ENCODE measurements around the gene COL4A1. TPM values are rescaled to one million over a fixed set of nuclear protein-coding genes. Genes with fewer than 3 reads are reported as not detected.

COL4A1 gene
- polyA plus RNA-seq, 2 of the 4 experiments (the other 2 are of a cell fraction) = 23.8 to 71.3 TPM

DNA sequence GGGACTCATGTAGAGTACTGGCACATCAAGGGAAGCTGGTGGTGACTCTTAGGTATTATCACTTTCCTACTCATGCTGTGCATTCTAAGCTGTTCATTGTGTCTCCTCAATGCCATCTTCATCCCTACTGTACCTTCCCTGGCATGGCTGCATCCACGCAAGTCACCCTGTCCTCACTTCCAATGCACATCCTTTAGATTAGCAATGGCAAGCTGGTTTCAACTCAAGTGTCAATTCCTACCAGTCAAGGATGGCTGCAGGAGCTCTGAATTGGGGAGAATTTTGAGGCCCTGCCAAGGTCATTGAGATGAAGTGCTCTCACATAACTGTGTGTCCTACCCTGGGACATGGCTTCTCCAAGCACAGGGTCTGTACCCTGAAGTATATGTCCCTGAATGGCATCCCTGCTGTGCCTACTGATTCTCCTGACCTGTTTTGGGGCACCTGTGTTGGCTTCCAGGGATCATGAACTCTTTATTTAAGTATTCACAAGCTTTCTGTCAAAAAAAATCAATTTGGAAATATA lies 24.6 kb downstream of the COL4A1 start (continued):
- TF ChIP-seq, protein P1, sequence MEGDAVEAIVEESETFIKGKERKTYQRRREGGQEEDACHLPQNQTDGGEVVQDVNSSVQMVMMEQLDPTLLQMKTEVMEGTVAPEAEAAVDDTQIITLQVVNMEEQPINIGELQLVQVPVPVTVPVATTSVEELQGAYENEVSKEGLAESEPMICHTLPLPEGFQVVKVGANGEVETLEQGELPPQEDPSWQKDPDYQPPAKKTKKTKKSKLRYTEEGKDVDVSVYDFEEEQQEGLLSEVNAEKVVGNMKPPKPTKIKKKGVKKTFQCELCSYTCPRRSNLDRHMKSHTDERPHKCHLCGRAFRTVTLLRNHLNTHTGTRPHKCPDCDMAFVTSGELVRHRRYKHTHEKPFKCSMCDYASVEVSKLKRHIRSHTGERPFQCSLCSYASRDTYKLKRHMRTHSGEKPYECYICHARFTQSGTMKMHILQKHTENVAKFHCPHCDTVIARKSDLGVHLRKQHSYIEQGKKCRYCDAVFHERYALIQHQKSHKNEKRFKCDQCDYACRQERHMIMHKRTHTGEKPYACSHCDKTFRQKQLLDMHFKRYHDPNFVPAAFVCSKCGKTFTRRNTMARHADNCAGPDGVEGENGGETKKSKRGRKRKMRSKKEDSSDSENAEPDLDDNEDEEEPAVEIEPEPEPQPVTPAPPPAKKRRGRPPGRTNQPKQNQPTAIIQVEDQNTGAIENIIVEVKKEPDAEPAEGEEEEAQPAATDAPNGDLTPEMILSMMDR (IDR thresholded peaks at IDR 0.05) = no peak

DNA sequence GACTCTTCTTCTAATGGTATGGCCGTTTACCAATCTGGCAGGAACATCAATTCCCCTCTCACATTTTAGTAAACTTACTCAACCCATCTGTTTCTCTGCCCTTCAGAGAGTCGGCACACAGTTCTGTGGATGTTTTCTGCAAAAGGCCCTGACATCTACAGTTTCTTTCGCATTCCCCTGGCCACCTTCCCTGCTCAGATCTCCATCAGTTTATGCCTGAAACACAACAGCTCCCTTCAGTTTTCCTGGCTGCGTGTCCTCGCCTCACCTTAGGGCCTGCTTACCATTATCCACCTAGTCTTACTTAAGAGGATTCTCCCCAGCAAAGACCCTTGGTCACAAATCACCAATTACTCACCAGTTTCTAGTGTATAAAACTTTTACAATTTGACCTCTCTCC lies 25.2 kb downstream of the COL4A1 start:
- Histone ChIP-seq H3K9me3 (no peaks in the 10 kb centered on the region), H3K27ac (no peak overlapping the region), H3K4me3 (no peak overlapping the region), H3K4me2 (no peak overlapping the region), H3K4me1 (peaks cover 11% of the 10 kb centered on the region; the same call in 2 of the 3 replicates)
- CTCF ChIA-PET = no interaction called here
- 86% methylated on average over 5 of the region's 5 CpGs for WGBS (ENCODE audit: missing lambda C conversion rate)
- DNase-seq (ENCODE audit: low read depth in 1 of 2, low spot score in 1 of 2) = no peak
- no peak for FAIRE-seq
- no peak for ATAC-seq
- POLR2A ChIA-PET = no interaction called here
- TF ChIP-seq, protein P2, sequence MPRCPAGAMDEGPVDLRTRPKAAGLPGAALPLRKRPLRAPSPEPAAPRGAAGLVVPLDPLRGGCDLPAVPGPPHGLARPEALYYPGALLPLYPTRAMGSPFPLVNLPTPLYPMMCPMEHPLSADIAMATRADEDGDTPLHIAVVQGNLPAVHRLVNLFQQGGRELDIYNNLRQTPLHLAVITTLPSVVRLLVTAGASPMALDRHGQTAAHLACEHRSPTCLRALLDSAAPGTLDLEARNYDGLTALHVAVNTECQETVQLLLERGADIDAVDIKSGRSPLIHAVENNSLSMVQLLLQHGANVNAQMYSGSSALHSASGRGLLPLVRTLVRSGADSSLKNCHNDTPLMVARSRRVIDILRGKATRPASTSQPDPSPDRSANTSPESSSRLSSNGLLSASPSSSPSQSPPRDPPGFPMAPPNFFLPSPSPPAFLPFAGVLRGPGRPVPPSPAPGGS (IDR thresholded peaks at IDR 0.05) = no peak

DNA sequence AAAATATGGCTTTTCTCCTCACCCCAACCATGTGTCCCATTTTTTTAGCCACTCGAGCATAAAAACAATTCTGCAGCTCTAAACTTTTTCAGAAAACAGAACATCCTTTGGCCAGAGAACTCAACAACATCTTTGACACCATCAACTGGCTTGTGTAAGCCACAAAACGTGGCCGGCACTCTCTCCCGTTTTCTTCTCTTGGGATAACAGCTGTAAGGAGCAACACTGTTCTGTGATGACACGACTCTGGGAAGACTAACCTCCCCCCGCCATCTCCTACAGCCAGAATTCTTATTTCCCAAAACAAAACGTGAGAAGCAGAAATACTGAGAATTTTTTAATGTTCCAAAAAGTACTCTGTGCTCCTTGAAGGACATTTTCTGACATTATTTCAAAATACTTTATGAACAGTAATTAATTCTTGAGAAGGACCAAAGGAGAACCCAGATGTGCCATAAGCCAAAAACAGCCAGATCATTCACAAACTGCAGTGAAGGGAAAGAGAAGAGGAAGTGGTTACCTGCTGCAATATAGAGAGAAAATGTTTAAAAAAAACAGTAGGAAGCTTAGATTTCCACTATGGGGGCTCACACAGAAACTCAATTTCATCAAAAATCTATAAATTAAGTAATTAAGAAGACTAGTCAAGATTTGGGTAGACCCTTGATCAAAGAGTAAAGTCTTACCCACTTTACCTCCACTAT lies 25.8 kb downstream of the COL4A1 start:
- Histone ChIP-seq H3K27ac (no peak overlapping the region), H3K9me3 (no peaks in the 10 kb centered on the region), H3K4me1 (peaks cover 11% of the 10 kb centered on the region; the same call in 2 of the 3 replicates), H3K4me2 (no peak overlapping the region), H3K4me3 (no peak overlapping the region)
- ChIA-PET CTCF (no interaction called here), POLR2A (no interaction called here)
- no peak for ATAC-seq
- 76% methylated on average over 6 of the region's 7 CpGs for WGBS (ENCODE audit: missing lambda C conversion rate)
- DNase-seq (ENCODE audit: low read depth in 1 of 2, low spot score in 1 of 2) = no peak
- FAIRE-seq = no peak
- no peak for TF ChIP-seq PHF8 (IDR thresholded peaks at IDR 0.05; ENCODE audit: borderline replicate concordance, low read depth)
- no peak for TF ChIP-seq NR3C1 (IDR thresholded peaks at IDR 0.05)
- no peak for TF ChIP-seq TP53 (CRISPR knock-in tag; IDR thresholded peaks at IDR 0.05)
- no peak for TF ChIP-seq CBX2 (IDR thresholded peaks at IDR 0.05; ENCODE audit: borderline replicate concordance, low read depth)
- TF ChIP-seq HOXB5 (CRISPR knock-in tag; IDR thresholded peaks at IDR 0.05) = no peak
- no peak for TF ChIP-seq EP300 (IDR thresholded peaks at IDR 0.05)
- TF ChIP-seq SREBF2 (IDR thresholded peaks at IDR 0.05) = no peak
- TF ChIP-seq, protein P2 (IDR thresholded peaks at IDR 0.05) = no peak
- TF ChIP-seq JUNB (IDR thresholded peaks at IDR 0.05) = no peak
- TF ChIP-seq, protein P3, sequence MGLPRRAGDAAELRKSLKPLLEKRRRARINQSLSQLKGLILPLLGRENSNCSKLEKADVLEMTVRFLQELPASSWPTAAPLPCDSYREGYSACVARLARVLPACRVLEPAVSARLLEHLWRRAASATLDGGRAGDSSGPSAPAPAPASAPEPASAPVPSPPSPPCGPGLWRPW (IDR thresholded peaks at IDR 0.05) = no peak
- TF ChIP-seq RAD21 (conservative IDR thresholded peaks at IDR 0.05 in 1 of 2, IDR thresholded peaks at IDR 0.05 in 1 of 2) = no peak
- no peak for TF ChIP-seq CHD4 (IDR thresholded peaks at IDR 0.05; ENCODE audit: borderline replicate concordance)
- TF ChIP-seq, protein P4, sequence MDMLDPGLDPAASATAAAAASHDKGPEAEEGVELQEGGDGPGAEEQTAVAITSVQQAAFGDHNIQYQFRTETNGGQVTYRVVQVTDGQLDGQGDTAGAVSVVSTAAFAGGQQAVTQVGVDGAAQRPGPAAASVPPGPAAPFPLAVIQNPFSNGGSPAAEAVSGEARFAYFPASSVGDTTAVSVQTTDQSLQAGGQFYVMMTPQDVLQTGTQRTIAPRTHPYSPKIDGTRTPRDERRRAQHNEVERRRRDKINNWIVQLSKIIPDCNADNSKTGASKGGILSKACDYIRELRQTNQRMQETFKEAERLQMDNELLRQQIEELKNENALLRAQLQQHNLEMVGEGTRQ (IDR thresholded peaks at IDR 0.05) = no peak
- TF ChIP-seq, protein P5, sequence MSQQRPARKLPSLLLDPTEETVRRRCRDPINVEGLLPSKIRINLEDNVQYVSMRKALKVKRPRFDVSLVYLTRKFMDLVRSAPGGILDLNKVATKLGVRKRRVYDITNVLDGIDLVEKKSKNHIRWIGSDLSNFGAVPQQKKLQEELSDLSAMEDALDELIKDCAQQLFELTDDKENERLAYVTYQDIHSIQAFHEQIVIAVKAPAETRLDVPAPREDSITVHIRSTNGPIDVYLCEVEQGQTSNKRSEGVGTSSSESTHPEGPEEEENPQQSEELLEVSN (IDR thresholded peaks at IDR 0.05; ENCODE audit: borderline replicate concordance, low read depth) = no peak
- TF ChIP-seq POLR2A (IDR thresholded peaks at IDR 0.05; ENCODE audit: low read length) = no peak
- TF ChIP-seq, protein P6, sequence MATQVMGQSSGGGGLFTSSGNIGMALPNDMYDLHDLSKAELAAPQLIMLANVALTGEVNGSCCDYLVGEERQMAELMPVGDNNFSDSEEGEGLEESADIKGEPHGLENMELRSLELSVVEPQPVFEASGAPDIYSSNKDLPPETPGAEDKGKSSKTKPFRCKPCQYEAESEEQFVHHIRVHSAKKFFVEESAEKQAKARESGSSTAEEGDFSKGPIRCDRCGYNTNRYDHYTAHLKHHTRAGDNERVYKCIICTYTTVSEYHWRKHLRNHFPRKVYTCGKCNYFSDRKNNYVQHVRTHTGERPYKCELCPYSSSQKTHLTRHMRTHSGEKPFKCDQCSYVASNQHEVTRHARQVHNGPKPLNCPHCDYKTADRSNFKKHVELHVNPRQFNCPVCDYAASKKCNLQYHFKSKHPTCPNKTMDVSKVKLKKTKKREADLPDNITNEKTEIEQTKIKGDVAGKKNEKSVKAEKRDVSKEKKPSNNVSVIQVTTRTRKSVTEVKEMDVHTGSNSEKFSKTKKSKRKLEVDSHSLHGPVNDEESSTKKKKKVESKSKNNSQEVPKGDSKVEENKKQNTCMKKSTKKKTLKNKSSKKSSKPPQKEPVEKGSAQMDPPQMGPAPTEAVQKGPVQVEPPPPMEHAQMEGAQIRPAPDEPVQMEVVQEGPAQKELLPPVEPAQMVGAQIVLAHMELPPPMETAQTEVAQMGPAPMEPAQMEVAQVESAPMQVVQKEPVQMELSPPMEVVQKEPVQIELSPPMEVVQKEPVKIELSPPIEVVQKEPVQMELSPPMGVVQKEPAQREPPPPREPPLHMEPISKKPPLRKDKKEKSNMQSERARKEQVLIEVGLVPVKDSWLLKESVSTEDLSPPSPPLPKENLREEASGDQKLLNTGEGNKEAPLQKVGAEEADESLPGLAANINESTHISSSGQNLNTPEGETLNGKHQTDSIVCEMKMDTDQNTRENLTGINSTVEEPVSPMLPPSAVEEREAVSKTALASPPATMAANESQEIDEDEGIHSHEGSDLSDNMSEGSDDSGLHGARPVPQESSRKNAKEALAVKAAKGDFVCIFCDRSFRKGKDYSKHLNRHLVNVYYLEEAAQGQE (IDR thresholded peaks at IDR 0.05) = no peak
- TF ChIP-seq, protein P7, sequence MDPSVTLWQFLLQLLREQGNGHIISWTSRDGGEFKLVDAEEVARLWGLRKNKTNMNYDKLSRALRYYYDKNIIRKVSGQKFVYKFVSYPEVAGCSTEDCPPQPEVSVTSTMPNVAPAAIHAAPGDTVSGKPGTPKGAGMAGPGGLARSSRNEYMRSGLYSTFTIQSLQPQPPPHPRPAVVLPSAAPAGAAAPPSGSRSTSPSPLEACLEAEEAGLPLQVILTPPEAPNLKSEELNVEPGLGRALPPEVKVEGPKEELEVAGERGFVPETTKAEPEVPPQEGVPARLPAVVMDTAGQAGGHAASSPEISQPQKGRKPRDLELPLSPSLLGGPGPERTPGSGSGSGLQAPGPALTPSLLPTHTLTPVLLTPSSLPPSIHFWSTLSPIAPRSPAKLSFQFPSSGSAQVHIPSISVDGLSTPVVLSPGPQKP (IDR thresholded peaks at IDR 0.05; ENCODE audit: low read depth, low read length) = no peak

Measured in A549 (cell line).